BE2C (cell line): ENCODE results near the gene PFAS.
A peak's percentile ranks its signal among the peaks of the same experiment; 100 is the strongest.

Experiments
- DNase-seq: peaks from one replicate; pipeline ENCODE4 v3.0.0-alpha.2; 2020
- H3K27me3 ChIP-seq: fragments of 250-450 bp; sonication (Bioruptor Pico); 2 replicates; pipeline ENCODE4 v1.5.1; 2020; ENCODE audit warnings: mild to moderate bottlenecking
- H3K36me3 ChIP-seq: fragments of 250-450 bp; sonication (Bioruptor Pico); 2 replicates; pipeline ENCODE4 v1.5.1; 2020; ENCODE audit warnings: mild to moderate bottlenecking
- H3K4me1 ChIP-seq: fragments of 250-450 bp; sonication (Bioruptor Pico); 2 replicates; pipeline ENCODE4 v1.5.1; 2020
- H3K4me3 ChIP-seq: 2 replicates; pipeline ENCODE4 v1.5.1; 2011; ENCODE audit warnings: low read depth, low read length
- H3K9me3 ChIP-seq: fragments of 250-450 bp; sonication (Bioruptor Pico); 2 replicates; pipeline ENCODE4 v1.5.1; 2020
- CTCF ChIP-seq: IDR thresholded peaks from 2 replicates; pipeline ENCODE4 v1.5.1; 2012; ENCODE audit warnings: mild to moderate bottlenecking, low read depth, low read length

Gene PFAS

GRCh38 chr17:8273884-8274444 lies 24.9 kb downstream of the PFAS start:
- Histone ChIP-seq H3K4me3 (no peak overlapping the region), H3K9me3 (no peaks in the 10 kb centered on the region), H3K36me3 (no peaks in the 10 kb centered on the region), H3K27me3 (no peaks in the 10 kb centered on the region), H3K4me1 (no peaks in the 10 kb centered on the region)
- DNase-seq: no peak
- TF ChIP-seq CTCF: no peak

GRCh38 chr17:8274816-8275215 lies 25.7 kb downstream of the PFAS start:
- no peak overlapping the region for H3K4me3 ChIP-seq

GRCh38 chr17:8275421-8276290 lies 26.6 kb downstream of the PFAS start:
- H3K4me1 ChIP-seq: no peaks in the 10 kb centered on the region
- no peak for TF ChIP-seq CTCF

More at GRCh38 chr17:8274816-8275215, 25.7 kb downstream of the PFAS start:
- Histone ChIP-seq H3K27me3 (no peaks in the 10 kb centered on the region), H3K4me1 (no peaks in the 10 kb centered on the region), H3K36me3 (no peaks in the 10 kb centered on the region), H3K9me3 (no peaks in the 10 kb centered on the region)
- TF ChIP-seq CTCF: no peak
- no peak for DNase-seq

GRCh38 chr17:8277317-8277716 lies 28.2 kb downstream of the PFAS start:
- no peak for DNase-seq
- H3K9me3 ChIP-seq: no peaks in the 10 kb centered on the region
- H3K36me3 ChIP-seq: no peaks in the 10 kb centered on the region
- H3K4me3 ChIP-seq: no peak overlapping the region
- no peaks in the 10 kb centered on the region for H3K4me1 ChIP-seq
- no peak for TF ChIP-seq CTCF
- no peaks in the 10 kb centered on the region for H3K27me3 ChIP-seq

More at GRCh38 chr17:8275421-8276290, 26.6 kb downstream of the PFAS start:
- H3K36me3 ChIP-seq: no peaks in the 10 kb centered on the region
- no peaks in the 10 kb centered on the region for H3K27me3 ChIP-seq
- DNase-seq: peak; percentile 16
- H3K9me3 ChIP-seq: no peaks in the 10 kb centered on the region
- no peak overlapping the region for H3K4me3 ChIP-seq

GRCh38 chr17:8282345-8282744 lies 33.3 kb downstream of the PFAS start:
- no peaks in the 10 kb centered on the region for H3K36me3 ChIP-seq
- no peaks in the 10 kb centered on the region for H3K27me3 ChIP-seq
- no peaks in the 10 kb centered on the region for H3K4me1 ChIP-seq
- H3K4me3 ChIP-seq: no peak overlapping the region
- no peaks in the 10 kb centered on the region for H3K9me3 ChIP-seq
- no peak for DNase-seq
- TF ChIP-seq CTCF: no peak

GRCh38 chr17:8283356-8283755 lies 34.3 kb downstream of the PFAS start:
- no peak for TF ChIP-seq CTCF

More at GRCh38 chr17:8283356-8283755, 34.3 kb downstream of the PFAS start:
- no peak for DNase-seq
- H3K36me3 ChIP-seq: no peaks in the 10 kb centered on the region
- H3K4me3 ChIP-seq: no peak overlapping the region
- H3K9me3 ChIP-seq: no peaks in the 10 kb centered on the region
- H3K27me3 ChIP-seq: no peaks in the 10 kb centered on the region
- no peaks in the 10 kb centered on the region for H3K4me1 ChIP-seq
